OCI-LY3 (cell line): ENCODE data around the gene SLC2A13.

Experiments
- CTCF ChIP-seq: fragments of 200-600, 300-600 bp; sonication (generic); IDR thresholded peaks from 2 replicates; pipeline ENCODE4 v1.5.1; 2014; ENCODE audit warnings: antibody characterized with exemption, low read length, low read depth
- EZH2phosphoT487 ChIP-seq: fragments of 200-600 bp; shearing (Covaris generic); IDR thresholded peaks from 2 replicates; pipeline ENCODE4 v1.6.1; 2018; ENCODE audit warnings: antibody characterized with exemption, mixed run types, low read depth

DNA sequence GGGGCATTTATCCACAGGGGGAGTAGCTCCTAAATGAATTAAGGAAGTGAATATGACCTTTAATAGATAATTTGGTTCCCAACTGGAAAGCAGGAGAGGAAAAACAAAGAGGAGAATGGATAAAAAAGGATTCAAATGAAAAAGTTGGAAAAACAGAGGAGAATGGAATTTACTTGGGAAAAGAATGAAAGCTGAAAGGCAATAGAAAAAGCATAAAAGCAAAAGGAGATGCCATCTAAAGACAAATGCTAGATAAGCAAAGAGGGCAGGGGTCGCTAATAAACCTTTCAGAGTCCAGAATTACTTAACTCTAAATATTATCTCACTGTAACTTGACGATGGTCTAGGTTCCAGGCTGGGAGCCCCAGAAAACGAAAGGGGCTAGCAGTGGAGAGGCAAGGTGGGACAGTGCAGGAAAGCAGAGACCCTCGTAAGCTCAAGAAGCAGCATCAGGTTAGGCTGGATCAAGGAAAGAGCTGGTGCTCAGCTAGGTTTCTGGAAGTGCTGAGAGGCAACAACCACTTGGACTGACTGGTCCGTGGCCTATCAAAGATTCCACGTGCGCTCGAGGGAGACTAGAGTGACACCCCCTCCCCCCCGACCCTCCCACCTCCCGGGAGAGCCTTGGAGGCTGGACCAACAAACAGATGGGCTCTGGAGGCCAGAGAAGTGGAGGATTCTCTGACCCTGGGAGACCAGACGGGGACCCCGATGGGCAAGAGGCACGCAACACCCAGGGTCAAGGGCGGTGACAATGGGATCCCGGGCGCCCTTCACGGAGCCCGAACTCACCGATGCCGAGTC is 1.2 kb downstream of the SLC2A13 start:
- no peak for TF ChIP-seq CTCF
- TF ChIP-seq EZH2phosphoT487: no peak
